ENCODE measurements around the gene PRR19. TPM values are rescaled to one million over a fixed set of nuclear protein-coding genes. Genes with fewer than 3 reads are reported as not detected.

PRR19 gene
- total RNA-seq, 6 experiments from 2014 or later, result 0.67 to 2.0 (median 0.86) TPM

- H3K27ac Mint-ChIP-seq, result no peak overlapping the region
- no peaks in the 10 kb centered on the region; the same call in 1 of the 2 replicates for H3K4me1 Mint-ChIP-seq (ENCODE audit: low read depth)
- H3K36me3 Mint-ChIP-seq (ENCODE audit: low read depth), result peaks cover 9% of the 10 kb centered on the region; the same call in 1 of the 2 replicates
- H3K9me3 Mint-ChIP-seq, result no peaks in the 10 kb centered on the region
- DNase-seq, result no peak
- H3K4me3 Mint-ChIP-seq, result no peak overlapping the region
- no peaks in the 10 kb centered on the region; the same call in 1 of the 2 replicates for H3K27me3 Mint-ChIP-seq (ENCODE audit: insufficient read depth)
- no peak for TF ChIP-seq CTCF (IDR thresholded peaks at IDR 0.05)
Measured at GRCh38 chr19:42345191-42345812, 43.4 kb downstream of the PRR19 start.

- Mint-ChIP-seq H3K4me3 (no peak overlapping the region), H3K27ac (no peak overlapping the region), H3K27me3 (ENCODE audit: insufficient read depth) (no peaks in the 10 kb centered on the region; the same call in 1 of the 2 replicates), H3K4me1 (ENCODE audit: low read depth) (no peaks in the 10 kb centered on the region; the same call in 1 of the 2 replicates), H3K36me3 (ENCODE audit: low read depth) (peaks cover 9% of the 10 kb centered on the region; the same call in 1 of the 2 replicates), H3K9me3 (no peaks in the 10 kb centered on the region)
- no peak for TF ChIP-seq CTCF (IDR thresholded peaks at IDR 0.05)
- DNase-seq, result no peak
Measured at GRCh38 chr19:42348211-42348610, 46.3 kb downstream of the PRR19 start.

- no peak overlapping the region; the same call in 1 of the 2 replicates for H3K27ac Mint-ChIP-seq
- TF ChIP-seq CTCF (IDR thresholded peaks at IDR 0.05), result no peak
- DNase-seq, result no peak
- no peaks in the 10 kb centered on the region; the same call in 1 of the 2 replicates for H3K4me1 Mint-ChIP-seq (ENCODE audit: low read depth)
- H3K36me3 Mint-ChIP-seq (ENCODE audit: low read depth), result peaks cover 9% of the 10 kb centered on the region; the same call in 1 of the 2 replicates
- H3K27me3 Mint-ChIP-seq (ENCODE audit: insufficient read depth), result no peaks in the 10 kb centered on the region; the same call in 1 of the 2 replicates
- H3K9me3 Mint-ChIP-seq, result no peaks in the 10 kb centered on the region
- H3K4me3 Mint-ChIP-seq, result no peak overlapping the region
Measured at GRCh38 chr19:42349378-42350107, 47.6 kb downstream of the PRR19 start.

GRCh38 chr19:42350417-42350816, 48.5 kb downstream of the PRR19 start:
- H3K4me1 Mint-ChIP-seq (ENCODE audit: low read depth), result no peaks in the 10 kb centered on the region; the same call in 1 of the 2 replicates
- no peaks in the 10 kb centered on the region for H3K9me3 Mint-ChIP-seq
- no peaks in the 10 kb centered on the region; the same call in 1 of the 2 replicates for H3K27me3 Mint-ChIP-seq (ENCODE audit: insufficient read depth)
- no peak overlapping the region for H3K27ac Mint-ChIP-seq
- no peak for TF ChIP-seq CTCF (IDR thresholded peaks at IDR 0.05)
- DNase-seq, result no peak
- H3K36me3 Mint-ChIP-seq (ENCODE audit: low read depth), result peaks cover 1% of the 10 kb centered on the region; the same call in 1 of the 2 replicates
- no peak overlapping the region for H3K4me3 Mint-ChIP-seq

GRCh38 chr19:42351079-42351735, 49.3 kb downstream of the PRR19 start:
- TF ChIP-seq CTCF (IDR thresholded peaks at IDR 0.05), result no peak
- no peak for DNase-seq
- no peak overlapping the region for H3K4me3 Mint-ChIP-seq
- no peaks in the 10 kb centered on the region for H3K36me3 Mint-ChIP-seq (ENCODE audit: low read depth)
- no peaks in the 10 kb centered on the region; the same call in 1 of the 2 replicates for H3K27me3 Mint-ChIP-seq (ENCODE audit: insufficient read depth)
- H3K27ac Mint-ChIP-seq, result no peak overlapping the region
- no peaks in the 10 kb centered on the region for H3K4me1 Mint-ChIP-seq (ENCODE audit: low read depth)
- no peaks in the 10 kb centered on the region for H3K9me3 Mint-ChIP-seq
